Colon (tissue), 2 donors: ENCODE results near the gene SMTNL2.
"Not testable (repeated sequence)": the region's sequence is repeated elsewhere in the genome, so short reads cannot be mapped to it uniquely, and the experiment has no call there.

Source experiments
- FAIRE-seq: peaks from 2 replicates; lab custom pipeline; 2012; peaks lifted over from hg19 to GRCh38; lab: Jason Lieb, UNC
- donor health status: control.
- donor health status: control.

The SMTNL2 gene

GRCh38 chr17:4560421-4560820 is 23.9 kb upstream of the SMTNL2 start, which contains the start of gene GGT6:
Gene GGT6 (minus strand): TSS chr17:4560577. CDS start chr17:4560521, 56 bp downstream.
- FAIRE-seq: no peak

GRCh38 chr17:4560837-4561256 is 23.5 kb upstream of the SMTNL2 start:
- FAIRE-seq: no peak

GRCh38 chr17:4562015-4562969 is 22.0 kb upstream of the SMTNL2 start:
- peak; percentile 96 for FAIRE-seq

DNA sequence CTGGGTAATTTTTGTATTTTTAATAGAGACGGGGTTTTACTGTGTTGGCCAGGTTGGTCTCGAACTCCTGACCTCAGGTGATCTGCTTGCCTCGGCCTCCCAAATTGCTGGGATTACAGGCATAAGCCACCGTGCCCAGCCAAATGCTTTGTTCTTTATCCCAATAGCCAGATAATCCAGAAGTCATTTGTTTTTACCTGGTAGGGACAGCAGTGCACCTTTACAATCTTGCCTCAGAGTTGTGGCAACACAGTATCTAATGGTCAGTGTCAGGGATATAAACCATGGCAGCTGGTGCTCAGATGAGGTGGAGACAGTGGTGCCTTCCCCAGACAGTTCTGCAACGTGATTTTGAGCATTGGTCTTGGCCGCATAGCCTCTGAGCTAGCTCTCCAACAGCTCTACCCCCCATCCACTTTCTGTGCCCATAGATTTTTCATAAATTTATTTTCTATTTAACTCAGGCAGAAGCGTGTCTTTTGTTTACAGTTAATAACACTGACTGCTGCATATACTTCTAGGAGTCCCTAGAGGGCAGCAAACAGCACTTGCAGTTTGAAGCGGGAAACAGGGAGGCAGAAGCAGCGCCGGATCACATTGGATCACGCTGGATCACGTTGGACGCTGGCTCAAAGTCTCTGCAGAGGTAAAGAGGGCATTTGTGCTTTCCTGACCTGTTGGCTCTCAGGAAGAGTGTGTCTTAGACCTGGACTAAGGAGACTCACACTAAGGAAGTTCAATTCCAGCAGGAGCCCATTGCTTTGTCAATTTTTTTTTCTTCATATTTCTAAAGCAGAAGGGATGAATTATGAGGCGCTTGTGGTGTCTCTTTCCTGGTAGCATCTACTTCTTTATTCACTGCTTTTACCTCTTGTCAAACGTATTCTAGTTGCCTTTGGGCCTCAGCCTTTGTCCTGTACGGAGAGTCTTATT is 18.9 kb upstream of the SMTNL2 start:
- no peak for FAIRE-seq

DNA sequence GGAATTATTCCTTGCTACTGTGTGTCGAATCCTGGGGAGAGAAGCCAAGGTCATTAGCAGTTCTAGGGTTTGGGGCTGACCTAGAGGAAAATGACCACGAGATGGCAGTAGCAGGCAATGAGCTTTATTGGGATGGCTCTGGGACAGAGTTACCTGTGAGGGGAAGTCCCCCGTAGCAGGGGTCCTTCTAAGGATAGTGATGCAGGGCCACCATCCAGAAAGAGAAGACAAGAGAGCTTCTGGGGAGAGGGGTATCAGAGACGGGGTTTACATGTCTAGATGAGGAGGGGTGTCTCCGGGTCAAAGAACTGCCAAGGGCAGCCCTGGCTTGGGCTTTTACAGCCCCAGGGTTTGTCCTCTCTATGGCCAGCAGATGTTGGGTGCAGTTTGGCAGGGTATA is 17.5 kb upstream of the SMTNL2 start:
- FAIRE-seq: no peak

DNA sequence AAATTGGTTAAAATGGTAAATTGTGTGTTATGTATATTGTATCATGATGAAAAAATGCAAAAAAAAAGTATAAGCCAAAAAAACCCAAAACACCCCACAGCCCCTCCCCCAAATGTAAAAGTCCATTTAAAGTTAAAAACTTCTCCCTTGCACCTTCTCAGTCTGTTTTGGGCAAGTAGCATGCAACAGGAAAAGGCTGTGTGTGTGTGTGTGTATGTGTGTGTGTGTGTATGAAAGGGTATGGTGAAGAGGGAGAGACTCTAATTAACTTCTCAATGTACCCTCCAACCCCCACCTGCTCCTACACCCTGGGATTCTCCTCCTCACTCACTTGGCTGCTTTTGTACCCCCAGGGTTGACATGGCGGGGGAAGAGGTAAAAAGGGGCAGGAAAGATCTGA is 14.7 kb upstream of the SMTNL2 start:
- FAIRE-seq: no peak

- no peak for FAIRE-seq
Observed at GRCh38 chr17:4572131-4572530, 12.2 kb upstream of the SMTNL2 start.

DNA sequence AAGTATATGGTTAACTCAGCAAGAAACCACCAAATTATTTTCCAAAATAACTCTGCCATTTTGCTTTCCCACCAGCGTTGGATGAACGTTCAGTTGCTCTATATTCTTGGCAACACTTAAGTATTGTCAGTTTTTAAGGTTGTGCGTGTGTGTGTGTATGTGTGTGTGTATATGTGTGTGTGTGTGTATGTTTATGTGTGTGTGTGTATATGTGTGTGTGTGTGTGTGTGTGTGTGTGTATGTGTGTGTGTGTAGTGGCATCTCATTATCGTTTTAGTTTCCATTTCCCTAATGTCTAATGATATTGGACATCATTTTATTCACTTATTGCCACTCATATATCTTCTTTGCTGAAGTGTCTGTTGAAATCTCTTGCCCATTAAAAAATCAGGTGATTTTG is 11.2 kb upstream of the SMTNL2 start:
- no peak for FAIRE-seq

DNA sequence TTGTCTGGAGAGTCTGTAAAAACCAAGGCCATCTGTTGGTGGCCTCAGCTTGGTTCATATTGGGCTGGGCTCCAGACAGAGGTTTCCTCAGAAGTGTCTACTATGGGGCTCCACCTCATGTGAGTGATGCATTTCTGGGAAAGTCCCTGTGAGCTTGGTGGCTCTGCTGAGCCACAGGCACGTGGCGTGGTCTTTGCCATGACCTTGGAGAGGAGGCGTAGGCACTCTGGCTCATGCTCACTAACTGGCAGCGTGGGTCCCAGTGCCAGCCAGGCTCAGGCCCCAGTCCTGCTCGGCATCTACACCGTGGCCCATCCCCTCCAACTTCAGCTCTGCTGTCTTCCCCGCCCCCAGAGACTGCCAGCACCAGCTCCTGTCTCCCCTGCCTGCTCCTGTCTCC is 10.7 kb upstream of the SMTNL2 start:
- no peak for FAIRE-seq

- FAIRE-seq: no peak
Observed at GRCh38 chr17:4574448-4575045, 9.8 kb upstream of the SMTNL2 start.

DNA sequence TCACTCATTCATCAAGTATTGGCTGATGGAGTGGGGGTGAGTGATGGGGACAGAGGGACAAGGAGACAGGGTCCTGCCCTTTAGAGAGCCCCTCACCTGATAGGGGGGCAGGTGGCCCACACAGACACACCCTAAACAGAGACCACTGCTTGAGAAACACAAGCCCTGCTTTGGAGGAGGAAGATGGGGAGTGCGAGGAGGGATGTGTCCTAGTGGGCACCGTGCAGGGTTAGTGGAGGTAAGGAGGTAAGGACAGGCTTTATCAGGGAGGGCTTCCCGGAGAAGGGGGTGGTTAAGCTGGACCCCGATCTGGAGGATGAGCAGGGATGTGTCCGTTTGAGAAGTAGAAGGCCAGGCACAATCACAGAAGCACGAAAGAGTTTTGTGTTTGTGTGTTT is 8.2 kb upstream of the SMTNL2 start:
- FAIRE-seq: no peak

DNA sequence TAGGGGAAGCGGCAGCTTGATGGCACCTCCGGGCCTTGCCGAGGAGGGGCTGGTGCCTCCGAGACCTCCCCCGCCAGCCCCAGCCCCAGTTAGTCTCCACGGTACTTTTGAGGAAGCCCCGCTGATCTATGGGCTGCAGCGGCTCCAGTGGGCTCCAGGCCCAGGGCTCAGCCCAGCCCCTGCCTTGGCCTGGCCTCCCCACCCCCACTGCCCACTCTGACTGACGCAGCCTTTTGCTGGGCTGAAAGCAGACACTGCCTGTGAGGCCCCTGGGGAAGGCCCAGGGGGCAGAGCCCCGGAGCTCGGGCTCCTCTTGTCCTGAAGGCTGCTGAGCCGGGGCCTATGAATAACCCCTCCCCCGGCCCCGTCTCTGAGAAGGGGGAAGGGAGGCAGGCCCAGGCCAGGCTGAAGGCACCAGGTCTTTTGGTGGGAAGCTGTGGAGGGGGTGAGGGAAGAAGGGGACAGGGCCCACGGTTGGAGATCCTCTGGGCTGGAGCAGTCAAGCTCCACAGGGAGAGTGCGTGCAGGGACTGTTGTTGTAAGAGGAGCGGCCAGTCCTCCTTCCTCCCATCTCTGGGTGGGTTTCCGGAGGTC is 7.5 kb upstream of the SMTNL2 start:
- FAIRE-seq: no peak

DNA sequence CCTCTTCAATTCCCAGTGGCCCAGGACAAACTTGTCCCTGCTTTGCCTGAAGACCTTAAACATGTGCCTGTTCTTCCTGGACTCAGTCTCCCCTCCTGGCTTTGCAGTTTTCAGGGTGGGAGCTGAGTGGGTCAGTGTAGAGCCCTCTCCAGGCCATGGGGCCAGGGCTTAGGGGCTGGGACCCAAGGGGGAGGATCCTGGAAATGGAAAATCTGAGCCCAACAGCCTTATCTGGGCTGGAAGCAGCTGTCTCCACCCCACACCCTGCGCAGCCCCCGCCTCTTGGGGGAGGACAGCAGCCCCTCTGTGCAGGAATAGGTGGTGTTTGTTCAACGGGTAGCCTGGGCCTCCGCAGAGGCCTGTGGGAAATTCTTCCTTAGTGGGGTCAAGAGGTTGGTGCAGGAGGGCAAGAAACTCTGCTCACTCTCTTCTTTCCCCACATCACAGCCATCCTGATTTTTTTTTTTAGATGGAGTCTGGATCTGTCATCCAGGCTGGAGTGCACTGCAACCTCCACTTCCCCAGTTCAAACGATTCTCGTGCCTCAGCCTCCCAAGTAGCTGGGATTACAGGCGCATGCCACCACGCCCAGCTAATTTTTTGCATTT is 6.8 kb upstream of the SMTNL2 start:
- FAIRE-seq: no peak

DNA sequence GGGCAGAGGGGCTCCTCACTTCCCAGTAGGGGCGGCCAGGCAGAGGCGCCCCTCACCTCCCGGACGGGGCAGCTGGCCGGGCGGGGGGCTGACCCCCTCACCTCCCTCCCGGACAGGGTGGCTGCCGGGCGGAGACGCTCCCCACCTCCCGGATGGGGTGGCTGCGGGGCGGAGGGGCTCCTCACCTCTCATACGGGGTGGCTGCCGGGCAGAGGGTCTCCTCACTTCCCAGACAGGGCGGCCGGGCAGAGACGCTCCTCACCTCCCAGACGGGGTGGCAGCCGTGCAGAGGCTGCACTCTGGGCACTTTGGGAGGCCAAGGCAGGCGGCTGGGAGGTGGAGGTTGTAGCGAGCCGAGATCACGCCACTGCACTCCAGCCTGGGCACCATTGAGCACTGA is 6.0 kb upstream of the SMTNL2 start:
- not testable (repeated sequence) for FAIRE-seq

- no peak for FAIRE-seq
Observed at GRCh38 chr17:4579678-4580077, 4.7 kb upstream of the SMTNL2 start.

GRCh38 chr17:4580291-4580690 is 4.0 kb upstream of the SMTNL2 start:
- no peak for FAIRE-seq

DNA sequence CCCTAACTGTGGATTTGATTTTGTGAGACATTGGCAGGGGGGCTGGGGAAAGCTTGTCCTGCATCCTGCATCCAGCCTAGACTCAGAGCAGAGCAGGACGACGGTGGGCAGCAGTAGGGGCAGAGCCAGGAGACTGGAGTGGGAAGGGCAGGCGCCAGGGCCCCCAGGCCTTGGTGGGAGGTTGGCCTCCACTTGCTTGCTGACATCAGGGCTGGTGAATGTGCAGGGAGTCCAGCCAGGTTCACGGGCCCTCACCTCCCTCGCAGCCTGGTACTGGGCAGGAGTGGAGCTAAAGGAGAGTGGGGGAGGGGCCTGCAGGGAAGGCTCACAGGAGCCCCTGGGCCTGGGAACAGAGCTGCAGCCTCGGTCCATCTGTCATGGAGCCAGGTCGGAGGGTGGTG is 2.2 kb upstream of the SMTNL2 start:
- FAIRE-seq: no peak

- no peak for FAIRE-seq
Observed at GRCh38 chr17:4582691-4583090, 1.6 kb upstream of the SMTNL2 start.

- no peak for FAIRE-seq
Observed at GRCh38 chr17:4583206-4583605, 1.1 kb upstream of the SMTNL2 start.

- FAIRE-seq: no peak
Observed at GRCh38 chr17:4583782-4584100, 588 bp upstream of the SMTNL2 start.

- FAIRE-seq: no peak
Observed at GRCh38 chr17:4584917-4585637, 748 bp downstream of the SMTNL2 start.
